ENCODE results near the gene GREB1. TPM values are rescaled to one million over a fixed set of nuclear protein-coding genes. Genes with fewer than 3 reads are reported as not detected.

GREB1 gene
- total and polyA plus RNA-seq, 2 of the 4 experiments (the other 2 are of a cell fraction), result 0.05 TPM; not detected in 1

- no peak overlapping the region for H2AFZ ChIP-seq (replicated peaks; ENCODE audit: low read length, poor library complexity)
- WGBS, 2 experiments (ENCODE audit: extremely low coverage in 2 of 2, insufficient read length in 1 of 2), result 56% methylated on average over 4 of the region's 10 CpGs; no CpG with 5 or more reads in 1 of the 2 experiments
Observed at GRCh38 chr2:11665510-11666362, 131.9 kb downstream of the GREB1 start.

More at GRCh38 chr2:11665510-11666362, 131.9 kb downstream of the GREB1 start:
- dilution Hi-C loops (cut with HindIII; ENCODE audit: low sequenced_read_pairs, unreplicated experiment), result no loop called here
- Histone ChIP-seq H3K4me3 (ENCODE audit: insufficient read depth, low read depth, low read length) (no peak overlapping the region), H3K9ac (ENCODE audit: low read depth, low read length) (no peak overlapping the region), H2AK9ac (replicated peaks; ENCODE audit: low read depth, low read length, poor library complexity) (no peak overlapping the region), H2BK20ac (ENCODE audit: low read depth, low read length) (no peak overlapping the region), H4K20me1 (ENCODE audit: insufficient read depth, low read length) (no peaks in the 10 kb centered on the region), H4K5ac (ENCODE audit: low read depth, low read length) (no peak overlapping the region), H4K91ac (ENCODE audit: insufficient read depth, low read depth, low read length) (no peak overlapping the region), H3K27ac (ENCODE audit: insufficient read depth, low read length) (no peak overlapping the region), H2BK5ac (ENCODE audit: low read depth, low read length, poor library complexity, severe bottlenecking) (no peak overlapping the region), H3K23ac (ENCODE audit: low read depth, low read length) (no peak overlapping the region), H3K27me3 (ENCODE audit: control insufficient read depth, insufficient read depth, low read length) (peaks cover 62% of the 10 kb centered on the region), H3K9me3 (ENCODE audit: control insufficient read depth, insufficient read depth, low read length) (peaks cover 3% of the 10 kb centered on the region; the same call in 1 of the 2 replicates), H3K14ac (replicated peaks; ENCODE audit: low read depth, low read length) (no peak overlapping the region), H3K4ac (ENCODE audit: low read depth, low read length) (no peak overlapping the region), H4K8ac (ENCODE audit: low read depth in 2 of 2, low read length in 2 of 2) (no peak overlapping the region), H2AK5ac (ENCODE audit: low read depth, low read length) (no peak overlapping the region), H3K79me1 (ENCODE audit: low read depth in 1 of 2, low read length in 2 of 2) (no peaks in the 10 kb centered on the region), H3K36me3 (ENCODE audit: control insufficient read depth, insufficient read depth, low read length) (no peaks in the 10 kb centered on the region), H3K56ac (ENCODE audit: extremely low read depth, insufficient read depth, low read length) (no peak overlapping the region), H3K4me1 (ENCODE audit: control insufficient read depth, insufficient read depth, low read length) (peaks cover 5% of the 10 kb centered on the region; the same call in 1 of the 2 replicates), H3K9me1 (ENCODE audit: insufficient read depth, low read length) (0 out of 2 replicates have a peak, but pooled peaks cover 3% of the 10 kb centered on the region), H2BK120ac (ENCODE audit: low read depth, low read length) (no peak overlapping the region), H2BK15ac (ENCODE audit: low read depth, low read length) (no peak overlapping the region), H3K18ac (ENCODE audit: low read depth, low read length) (no peak overlapping the region), H3K4me2 (ENCODE audit: low read depth, low read length) (no peak overlapping the region)
- intact Hi-C loops (cut with micrococcal nuclease), result no loop called here
- no peak for DNase-seq
- in situ Hi-C loops (cut with MboI; ENCODE audit: low sequenced_read_pairs), result no loop called here
- no TSS peak for BruUV-seq (replicated peaks)
- ChIA-PET CTCF (no interaction called here), POLR2A (ENCODE audit: unreplicated experiment) (no interaction called here)
- no peak for TF ChIP-seq POLR2A (IDR thresholded peaks at IDR 0.05; ENCODE audit: low read depth, low read length)
- TF ChIP-seq, protein P1, sequence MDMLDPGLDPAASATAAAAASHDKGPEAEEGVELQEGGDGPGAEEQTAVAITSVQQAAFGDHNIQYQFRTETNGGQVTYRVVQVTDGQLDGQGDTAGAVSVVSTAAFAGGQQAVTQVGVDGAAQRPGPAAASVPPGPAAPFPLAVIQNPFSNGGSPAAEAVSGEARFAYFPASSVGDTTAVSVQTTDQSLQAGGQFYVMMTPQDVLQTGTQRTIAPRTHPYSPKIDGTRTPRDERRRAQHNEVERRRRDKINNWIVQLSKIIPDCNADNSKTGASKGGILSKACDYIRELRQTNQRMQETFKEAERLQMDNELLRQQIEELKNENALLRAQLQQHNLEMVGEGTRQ (IDR thresholded peaks at IDR 0.05; ENCODE audit: low read depth, low read length), result no peak
- TF ChIP-seq RCOR1 (IDR thresholded peaks at IDR 0.05; ENCODE audit: insufficient replicate concordance, low read length), result no peak
- TF ChIP-seq MAFK (IDR thresholded peaks at IDR 0.05; ENCODE audit: low read depth, low read length), result no peak
- no peak for TF ChIP-seq CHD1 (IDR thresholded peaks at IDR 0.05; ENCODE audit: low read depth, low read length)
- ATAC-seq (ENCODE audit: low read depth), result no peak

Data from IMR-90 (cell line).